ENCODE measurements around the gene CTNNA3. TPM values are rescaled to one million over a fixed set of nuclear protein-coding genes. Genes with fewer than 3 reads are reported as not detected.

CTNNA3 gene
- total and polyA plus RNA-seq, 3 donors from 2014 or later, result 17.8 to 19.4 (median 18.3) TPM

GRCh38 chr10:66943590-66943989 is 752.4 kb downstream of the CTNNA3 start:
- intact Hi-C loops (cut with DNase I; ENCODE audit: low total_unique reads), result no loop called here
- no peaks in the 10 kb centered on the region for H3K36me3 ChIP-seq (ENCODE audit: low read depth, missing control alignments)
- no peak overlapping the region for H3K4me3 ChIP-seq
- H3K9me3 ChIP-seq, result no peaks in the 10 kb centered on the region
- H3K27ac ChIP-seq, result no peak overlapping the region
- 67 to 95% methylated on average over 2 of the region's 2 CpGs for WGBS, 2 donors
- no peak for TF ChIP-seq POLR2A (IDR thresholded peaks at IDR 0.05)
- TF ChIP-seq CTCF (IDR thresholded peaks at IDR 0.05), result no peak
- no peak for DNase-seq
- no peaks in the 10 kb centered on the region for H3K4me1 ChIP-seq
- H3K27me3 ChIP-seq, result no peaks in the 10 kb centered on the region

GRCh38 chr10:66942407-66942806 is 753.6 kb downstream of the CTNNA3 start:
- no peaks in the 10 kb centered on the region for H3K27me3 ChIP-seq
- H3K36me3 ChIP-seq (ENCODE audit: low read depth, missing control alignments), result no peaks in the 10 kb centered on the region
- no peaks in the 10 kb centered on the region for H3K9me3 ChIP-seq
- WGBS, 2 donors, result 87 to 90% methylated on average over 1 of the region's 1 CpG
- TF ChIP-seq POLR2A (IDR thresholded peaks at IDR 0.05) (no peak), CTCF (IDR thresholded peaks at IDR 0.05) (no peak)
- no peak overlapping the region for H3K4me3 ChIP-seq
- intact Hi-C loops (cut with DNase I; ENCODE audit: low total_unique reads), result no loop called here
- no peak overlapping the region for H3K27ac ChIP-seq
- no peaks in the 10 kb centered on the region for H3K4me1 ChIP-seq
- no peak for DNase-seq

GRCh38 chr10:66941491-66941890 is 754.5 kb downstream of the CTNNA3 start:
- Histone ChIP-seq H3K27me3 (no peaks in the 10 kb centered on the region), H3K36me3 (ENCODE audit: low read depth, missing control alignments) (no peaks in the 10 kb centered on the region), H3K4me1 (no peaks in the 10 kb centered on the region), H3K4me3 (no peak overlapping the region), H3K9me3 (no peaks in the 10 kb centered on the region), H3K27ac (no peak overlapping the region)
- intact Hi-C loops (cut with DNase I; ENCODE audit: low total_unique reads), result no loop called here
- TF ChIP-seq CTCF (IDR thresholded peaks at IDR 0.05), result no peak
- no peak for TF ChIP-seq POLR2A (IDR thresholded peaks at IDR 0.05)
- DNase-seq, result no peak
- 36 to 37% methylated on average over 5 of the region's 5 CpGs for WGBS, 2 donors

- TF ChIP-seq POLR2A (IDR thresholded peaks at IDR 0.05) (no peak), CTCF (IDR thresholded peaks at IDR 0.05) (no peak)
- 30 to 42% methylated on average over 3 of the region's 3 CpGs for WGBS, 2 donors
- Histone ChIP-seq H3K4me3 (no peak overlapping the region), H3K36me3 (ENCODE audit: low read depth, missing control alignments) (no peaks in the 10 kb centered on the region), H3K4me1 (no peaks in the 10 kb centered on the region), H3K27me3 (no peaks in the 10 kb centered on the region), H3K9me3 (no peaks in the 10 kb centered on the region), H3K27ac (no peak overlapping the region)
- no peak for DNase-seq
- intact Hi-C loops (cut with DNase I; ENCODE audit: low total_unique reads), result no loop called here
Observed at GRCh38 chr10:66940965-66941364, 755.0 kb downstream of the CTNNA3 start.

GRCh38 chr10:66934711-66935110 is 761.3 kb downstream of the CTNNA3 start:
- intact Hi-C loops (cut with DNase I; ENCODE audit: low total_unique reads), result no loop called here
- H3K4me3 ChIP-seq, result no peak overlapping the region
- no peak overlapping the region for H3K27ac ChIP-seq
- H3K9me3 ChIP-seq, result no peaks in the 10 kb centered on the region
- H3K27me3 ChIP-seq, result no peaks in the 10 kb centered on the region
- TF ChIP-seq POLR2A (IDR thresholded peaks at IDR 0.05), result no peak
- TF ChIP-seq CTCF (IDR thresholded peaks at IDR 0.05), result no peak
- DNase-seq, result no peak
- H3K36me3 ChIP-seq (ENCODE audit: low read depth, missing control alignments), result no peaks in the 10 kb centered on the region
- H3K4me1 ChIP-seq, result no peaks in the 10 kb centered on the region

Data from testis (tissue), 3 donors.